PC-9 (cell line): ENCODE measurements around the gene GALNT2. TPM values are rescaled to one million over a fixed set of nuclear protein-coding genes. Genes with fewer than 3 reads are reported as not detected.

Source experiments
- BruUV-seq: library from RNA; stranded (reverse); fragments of 400-500 nt; replicated peaks from 2 replicates; lab custom pipeline; 2021; lab: Mats Ljungman, UMichigan
- CTCF ChIA-PET: fragments of 300-600 bp; sonication (Branson Sonifier 250); formaldehyde crosslinking; loops from one replicate; lab custom pipeline; 2022; ENCODE audit warnings: antibody characterized with exemption; lab: Charles Lee
- POLR2A ChIA-PET: fragments of 300-600 bp; sonication (Branson Sonifier 250); formaldehyde crosslinking; loops from one replicate; lab custom pipeline; 2022; ENCODE audit warnings: antibody characterized with exemption; ENCODE audit not compliant: unreplicated experiment; lab: Charles Lee
- DNase-seq, 2 experiments: peaks; one replicate each; pipeline versions ENCODE4 v3.0.0 to v3.0.0-alpha.2; 2015 to 2022; ENCODE audit warnings: mixed read lengths in 1 of 2
- H2AFZ ChIP-seq: fragments of 200-600 bp; sonication (generic); 2 replicates; pipeline ENCODE4 v1.8.1; 2017; ENCODE audit warnings: antibody characterized with exemption
- H3F3A ChIP-seq: fragments of 200-600 bp; sonication (generic); 2 replicates; pipeline ENCODE4 v1.8.1; 2017; ENCODE audit warnings: antibody characterized with exemption, mild to moderate bottlenecking, low read depth; ENCODE audit not compliant: insufficient read depth
- H3K27ac ChIP-seq: fragments of 200-600 bp; sonication (generic); 2 replicates; pipeline ENCODE4 v1.6.1; 2016; ENCODE audit warnings: mixed run types
- H3K27me3 ChIP-seq: fragments of 200-600 bp; sonication (generic); 2 replicates; pipeline ENCODE4 v1.6.1; 2016; ENCODE audit warnings: low read depth, mixed run types; ENCODE audit not compliant: insufficient read depth
- H3K36me3 ChIP-seq: fragments of 200-600 bp; sonication (generic); 2 replicates; pipeline ENCODE4 v1.6.1; 2016; ENCODE audit warnings: low read depth, mixed run types
- H3K4me1 ChIP-seq: fragments of 200-600 bp; sonication (generic); replicated peaks from 2 replicates; pipeline ENCODE4 v1.6.1; 2016; ENCODE audit warnings: mixed run types; ENCODE audit not compliant: insufficient read depth
- H3K4me2 ChIP-seq: fragments of 200-600 bp; sonication (generic); 2 replicates; pipeline ENCODE4 v1.6.1; 2017; ENCODE audit warnings: mixed run types
- H3K4me3 ChIP-seq: fragments of 200-600 bp; sonication (generic); 2 replicates; pipeline ENCODE4 v1.6.1; 2016; ENCODE audit warnings: mixed run types
- H3K79me2 ChIP-seq: fragments of 200-600 bp; sonication (generic); 2 replicates; pipeline ENCODE4 v1.6.1; 2017; ENCODE audit warnings: low read depth, mixed run types
- H3K9me2 ChIP-seq: fragments of 200-600 bp; sonication (generic); 2 replicates; pipeline ENCODE4 v1.8.1; 2017; ENCODE audit warnings: mild to moderate bottlenecking; ENCODE audit not compliant: insufficient read depth
- H3K9me3 ChIP-seq: fragments of 200-600 bp; sonication (generic); 2 replicates; pipeline ENCODE4 v1.8.1; 2016; ENCODE audit warnings: low read depth; ENCODE audit not compliant: insufficient read depth
- H4K20me1 ChIP-seq: fragments of 200-600 bp; sonication (generic); 2 replicates; pipeline ENCODE4 v1.8.1; 2017; ENCODE audit not compliant: insufficient read depth
- CTCF ChIP-seq: fragments of 200-600 bp; sonication (generic); conservative IDR thresholded peaks from 2 replicates; pipeline ENCODE4 v1.6.1; 2017; ENCODE audit warnings: mixed run types, antibody characterized with exemption, mild to moderate bottlenecking, moderate library complexity
- EZH2 ChIP-seq: fragments of 200-600 bp; sonication (generic); IDR thresholded peaks from 2 replicates; pipeline ENCODE4 v1.8.0; 2017; ENCODE audit warnings: antibody characterized with exemption, low read depth
- intact Hi-C: fragments of 100-400 bp; cut with micrococcal nuclease; formaldehyde crosslinking; loops from one replicate; pipeline ENCODE4 v1.10.0; 2022; ENCODE audit not compliant: unreplicated experiment
- total RNA-seq: library from RNA; stranded (reverse); gene quantifications from 2 replicates; pipeline ENCODE4 v1.2.3, GENCODE V29; 2021

GALNT2 gene
- total RNA-seq, 1 experiment from 2014 or later: 121 TPM

- CTCF ChIA-PET: no interaction called here
- BruUV-seq: no TSS peak
Observed at GRCh38 chr1:230047114-230047865, 19.7 kb upstream of the GALNT2 start.

DNA sequence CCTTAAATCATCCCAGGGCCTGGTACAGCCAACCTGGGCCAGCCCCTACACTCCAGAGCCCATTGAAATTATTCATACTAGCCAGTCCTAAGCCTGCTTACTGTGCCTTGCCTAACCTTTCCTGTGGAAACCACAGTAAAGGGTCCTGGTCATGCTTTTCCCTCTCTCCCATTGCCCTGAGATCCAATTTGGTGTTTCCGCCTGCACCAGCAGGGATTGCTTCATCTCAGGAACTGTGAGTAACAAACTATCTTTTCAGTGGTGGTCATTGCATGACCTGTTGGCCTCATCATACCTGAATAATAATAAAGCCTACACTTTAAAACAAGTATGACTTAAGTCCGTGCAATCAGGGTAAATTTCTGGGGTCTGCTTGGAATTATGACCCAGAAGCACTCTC, 18.7 kb upstream of the GALNT2 start:
- no peaks in the 10 kb centered on the region for H3K79me2 ChIP-seq
- intact Hi-C loops: no loop called here
- H3K4me1 ChIP-seq: peaks cover 20% of the 10 kb centered on the region
- no peaks in the 10 kb centered on the region for H3F3A ChIP-seq
- H3K36me3 ChIP-seq: no peaks in the 10 kb centered on the region
- H3K27ac ChIP-seq: no peak overlapping the region
- CTCF ChIA-PET: no interaction called here
- BruUV-seq: no TSS peak
- no peak for DNase-seq
- H3K4me2 ChIP-seq: no peak overlapping the region
- no peak overlapping the region for H3K4me3 ChIP-seq
- no peak overlapping the region for H2AFZ ChIP-seq
- no peak for TF ChIP-seq EZH2
- TF ChIP-seq CTCF: no peak
- H3K27me3 ChIP-seq: no peaks in the 10 kb centered on the region
- no peaks in the 10 kb centered on the region for H3K9me2 ChIP-seq
- no peaks in the 10 kb centered on the region for H4K20me1 ChIP-seq
- POLR2A ChIA-PET: no interaction called here
- no peaks in the 10 kb centered on the region for H3K9me3 ChIP-seq

More at GRCh38 chr1:230047114-230047865, 19.7 kb upstream of the GALNT2 start:
- Histone ChIP-seq H3K4me3 (no peak overlapping the region), H3K9me2 (no peaks in the 10 kb centered on the region), H3K79me2 (no peaks in the 10 kb centered on the region), H3K27ac (no peak overlapping the region), H3K9me3 (no peaks in the 10 kb centered on the region), H3K27me3 (no peaks in the 10 kb centered on the region), H2AFZ (no peak overlapping the region), H3K4me1 (peaks cover 20% of the 10 kb centered on the region), H3F3A (no peaks in the 10 kb centered on the region), H3K4me2 (peak overlapping the region; percentile 18; the same call in 1 of the 2 replicates), H3K36me3 (no peaks in the 10 kb centered on the region), H4K20me1 (no peaks in the 10 kb centered on the region)
- POLR2A ChIA-PET: no interaction called here
- intact Hi-C loops: no loop called here
- DNase-seq: peak; percentile 52 to 65
- TF ChIP-seq EZH2 (no peak), CTCF (no peak)

DNA sequence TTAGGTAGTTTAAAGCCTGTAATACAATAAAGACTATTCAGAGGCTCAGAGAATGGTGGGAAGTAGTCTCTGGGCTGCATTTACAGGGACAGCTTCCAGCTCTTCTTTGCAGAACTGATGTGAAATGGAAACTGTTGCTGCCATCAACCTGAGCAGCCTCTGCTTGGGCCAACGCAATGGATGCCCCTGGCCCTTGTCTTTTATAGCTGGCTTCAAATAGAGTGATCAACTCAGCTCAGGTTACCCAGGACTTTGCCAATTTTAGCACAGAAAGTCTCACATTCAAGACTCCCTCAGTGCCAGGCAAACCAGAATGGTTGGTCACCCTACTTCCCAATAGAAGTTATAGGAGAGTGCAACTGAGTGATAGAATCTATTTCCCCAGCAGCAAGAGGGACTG, 18.1 kb upstream of the GALNT2 start:
- no peak for DNase-seq
- ChIA-PET CTCF (no interaction called here), POLR2A (no interaction called here)
- Histone ChIP-seq H3K27me3 (no peaks in the 10 kb centered on the region), H2AFZ (no peak overlapping the region), H4K20me1 (no peaks in the 10 kb centered on the region), H3K27ac (no peak overlapping the region), H3K4me3 (no peak overlapping the region), H3K4me2 (no peak overlapping the region), H3K36me3 (no peaks in the 10 kb centered on the region), H3K4me1 (peaks cover 20% of the 10 kb centered on the region), H3K9me2 (no peaks in the 10 kb centered on the region), H3K9me3 (no peaks in the 10 kb centered on the region), H3K79me2 (no peaks in the 10 kb centered on the region), H3F3A (no peaks in the 10 kb centered on the region)
- intact Hi-C loops: no loop called here
- no peak for TF ChIP-seq CTCF
- no peak for TF ChIP-seq EZH2
- BruUV-seq: no TSS peak
